Cardiac fibroblast (primary cell): Measurements from ENCODE around the gene HAUS8.
A peak's percentile ranks its signal among the peaks of the same experiment; 100 is the strongest.

Experiments used
- DNase-seq, 2 donors: peaks; one replicate each; pipeline versions ENCODE4 v3.0.0 to v3.0.0-alpha.2; 2010; ENCODE audit warnings: low read depth in 2 of 2
- H3K4me3 ChIP-seq, 2 donors: replicated peaks in 1 of 2; 1 replicate in 1 of 2; 2 replicates in 1 of 2; pipeline ENCODE4 v1.5.1; 2011; ENCODE audit warnings: low read depth in 2 of 2, low read length in 2 of 2, mild to moderate bottlenecking in 2 of 2, moderate library complexity in 1 of 2
- CTCF ChIP-seq: IDR thresholded peaks from one replicate; pipeline ENCODE4 v1.5.1; 2011; ENCODE audit warnings: low read depth, mild to moderate bottlenecking, low read length, inconsistent platforms

The HAUS8 gene

GRCh38 chr19:17063428-17063827, 11.8 kb downstream of the HAUS8 start:
- no peak for DNase-seq
- no peak overlapping the region for H3K4me3 ChIP-seq
- TF ChIP-seq CTCF, result no peak

GRCh38 chr19:17061691-17062090, 13.6 kb downstream of the HAUS8 start:
- TF ChIP-seq CTCF, result no peak
- DNase-seq, result no peak
- H3K4me3 ChIP-seq, result no peak overlapping the region

- no peak for TF ChIP-seq CTCF
- no peak overlapping the region for H3K4me3 ChIP-seq
- no peak for DNase-seq
Observed at GRCh38 chr19:17061205-17061604, 14.0 kb downstream of the HAUS8 start.

- no peak for TF ChIP-seq CTCF
- no peak overlapping the region for H3K4me3 ChIP-seq
- DNase-seq, result no peak
Observed at GRCh38 chr19:17060802-17061201, 14.4 kb downstream of the HAUS8 start.

- peak; percentile 40 to 46 for DNase-seq
- no peak overlapping the region for H3K4me3 ChIP-seq
- no peak for TF ChIP-seq CTCF
Observed at GRCh38 chr19:17058236-17058635, 17.0 kb downstream of the HAUS8 start.

GRCh38 chr19:17055636-17056035, 19.6 kb downstream of the HAUS8 start:
- no peak overlapping the region for H3K4me3 ChIP-seq
- no peak for TF ChIP-seq CTCF
- DNase-seq, result no peak

- no peak for TF ChIP-seq CTCF
- DNase-seq, result peak in 1 of 2 donors; percentile 37
- H3K4me3 ChIP-seq, result no peak overlapping the region
Observed at GRCh38 chr19:17054746-17055145, 20.5 kb downstream of the HAUS8 start.
